GM19324 (cell line): ENCODE data around the gene HS3ST2.
"Not testable (repeated sequence)": the region's sequence is repeated elsewhere in the genome, so short reads cannot be mapped to it uniquely, and the experiment has no call there.

Experiments
- ATAC-seq: cut with Tn5 transposase; IDR thresholded peaks from one replicate; pipeline ENCODE4 v1.9.1; 2021; ENCODE audit warnings: mild to moderate bottlenecking, moderate library complexity; ENCODE audit not compliant: unreplicated experiment, low FRiP score

The HS3ST2 gene

GRCh38 chr16:22928882-22929435 is 115.0 kb downstream of the HS3ST2 start:
- ATAC-seq, result no peak

GRCh38 chr16:22929461-22929860 is 115.5 kb downstream of the HS3ST2 start:
- ATAC-seq, result no peak

DNA sequence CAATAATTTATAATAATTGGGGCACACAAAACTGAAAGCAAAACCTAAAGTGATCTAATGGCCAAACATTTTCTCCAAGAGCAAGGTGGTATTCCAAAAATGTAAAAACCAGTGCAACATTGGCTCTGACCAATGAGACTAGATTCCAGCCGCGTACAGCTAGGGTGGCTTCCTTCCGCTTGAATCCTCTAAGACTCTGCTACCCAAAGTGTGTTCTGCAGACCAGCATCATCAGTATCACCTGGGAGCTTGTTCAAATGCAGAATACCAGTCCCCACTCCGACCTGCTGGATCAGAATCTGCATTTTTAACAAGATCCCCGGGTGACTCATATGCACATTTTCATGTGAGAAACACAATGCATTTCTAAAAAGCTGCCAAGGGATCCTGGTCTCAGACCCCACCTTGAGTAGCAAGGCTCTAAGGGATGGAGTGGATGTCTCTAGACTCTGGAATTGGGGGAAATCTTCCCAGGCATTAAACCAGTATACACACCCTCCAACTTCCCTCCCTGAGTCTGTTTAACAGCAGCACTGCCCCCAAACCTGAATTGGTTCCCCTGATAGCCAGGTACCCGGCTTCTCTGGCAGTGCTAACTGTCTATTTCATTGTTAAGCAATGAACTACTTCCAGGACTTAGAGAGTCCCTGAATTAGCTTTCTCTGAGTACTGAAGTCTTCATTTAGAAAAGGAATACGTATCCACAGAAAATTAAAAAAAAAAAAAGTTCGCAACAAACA is 118.2 kb downstream of the HS3ST2 start:
- no peak for ATAC-seq

DNA sequence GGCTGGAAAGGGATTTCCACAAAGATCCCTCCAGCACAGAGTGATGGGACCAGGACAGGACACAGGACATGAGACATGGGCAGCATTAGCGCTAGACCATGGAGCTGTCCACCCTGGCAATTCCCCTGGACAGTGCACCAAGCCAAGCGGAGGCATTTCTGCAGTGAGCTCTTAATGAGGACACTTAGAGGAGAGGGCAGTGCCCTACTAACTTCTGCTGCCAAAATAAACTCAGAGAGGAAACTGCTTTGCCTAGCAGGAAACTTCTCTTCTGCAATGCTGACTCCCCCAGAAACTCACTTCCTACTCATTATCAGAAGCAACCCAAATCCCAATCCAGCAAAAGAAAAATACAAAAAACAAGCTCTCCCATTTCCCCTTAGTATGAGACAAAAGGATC is 119.2 kb downstream of the HS3ST2 start:
- ATAC-seq, result no peak

DNA sequence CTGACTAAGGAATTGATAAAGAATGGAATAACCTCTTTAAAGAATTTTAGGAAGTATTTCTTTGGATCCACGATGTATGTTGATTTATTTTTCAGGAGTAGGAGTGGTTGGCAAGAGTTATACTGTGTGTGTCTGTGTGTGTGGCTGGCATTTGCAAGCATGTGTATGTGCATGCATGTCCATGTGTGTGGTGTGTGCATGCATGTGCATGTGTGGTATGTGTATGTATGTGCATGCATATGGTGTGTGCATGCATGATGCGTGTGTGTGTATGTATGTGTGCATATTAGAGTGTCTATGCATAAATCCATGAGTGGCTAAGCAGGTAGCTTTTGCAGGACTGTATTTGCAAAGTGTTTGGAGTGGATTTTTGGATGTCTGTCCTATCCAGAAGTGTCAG is 120.8 kb downstream of the HS3ST2 start:
- ATAC-seq, result no peak

GRCh38 chr16:22937169-22937568 is 123.2 kb downstream of the HS3ST2 start:
- no peak for ATAC-seq

GRCh38 chr16:22938647-22939046 is 124.7 kb downstream of the HS3ST2 start:
- ATAC-seq, result no peak

DNA sequence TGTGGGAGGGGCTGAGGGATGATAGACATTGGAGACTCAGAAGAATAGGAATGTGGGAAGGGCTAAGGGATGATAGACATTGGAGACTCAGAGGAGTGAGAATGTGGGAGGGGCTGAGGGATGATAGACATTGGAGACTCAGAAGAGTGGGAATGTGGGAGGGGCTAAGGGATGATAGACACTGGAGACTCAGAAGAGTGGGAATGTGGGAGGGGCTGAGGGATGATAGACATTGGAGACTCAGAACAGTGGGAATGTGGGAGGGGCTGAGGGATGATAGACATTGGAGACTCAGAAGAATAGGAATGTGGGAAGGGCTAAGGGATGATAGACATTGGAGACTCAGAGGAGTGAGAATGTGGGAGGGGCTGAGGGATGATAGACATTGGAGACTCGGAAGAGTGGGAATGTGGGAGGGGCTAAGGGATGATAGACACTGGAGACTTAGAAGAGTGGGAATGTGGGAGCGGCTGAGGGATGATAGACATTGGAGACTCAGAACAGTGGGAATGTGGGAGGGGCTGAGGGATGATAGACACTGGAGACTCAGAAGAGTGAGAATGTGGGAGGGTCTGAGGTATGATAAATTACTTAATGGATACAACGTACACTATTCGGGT is 125.9 kb downstream of the HS3ST2 start:
- not testable (repeated sequence) for ATAC-seq

GRCh38 chr16:22941970-22942501 is 128.1 kb downstream of the HS3ST2 start:
- no peak for ATAC-seq

GRCh38 chr16:22942811-22943210 is 128.8 kb downstream of the HS3ST2 start:
- no peak for ATAC-seq

DNA sequence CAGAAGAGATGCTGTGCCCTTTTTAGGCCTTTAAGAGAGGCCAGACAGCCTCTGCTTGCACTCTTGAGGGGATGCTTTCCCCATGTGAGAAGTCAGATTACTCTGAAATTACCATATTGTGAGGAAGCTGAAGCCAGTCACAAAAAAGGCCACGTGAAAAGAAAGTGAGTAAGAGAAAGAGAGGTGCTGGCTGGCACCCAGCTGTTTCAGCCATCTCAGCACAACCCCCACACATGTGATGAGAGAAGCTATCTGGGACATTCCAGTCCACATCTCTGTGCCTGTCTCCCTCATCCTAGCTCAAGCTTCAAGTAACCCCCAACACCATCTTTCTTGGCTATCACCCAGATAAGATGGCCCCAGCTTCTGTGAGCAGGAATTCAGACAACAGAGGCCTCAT is 131.4 kb downstream of the HS3ST2 start:
- ATAC-seq, result no peak

GRCh38 chr16:22946433-22946832 is 132.5 kb downstream of the HS3ST2 start:
- no peak for ATAC-seq

DNA sequence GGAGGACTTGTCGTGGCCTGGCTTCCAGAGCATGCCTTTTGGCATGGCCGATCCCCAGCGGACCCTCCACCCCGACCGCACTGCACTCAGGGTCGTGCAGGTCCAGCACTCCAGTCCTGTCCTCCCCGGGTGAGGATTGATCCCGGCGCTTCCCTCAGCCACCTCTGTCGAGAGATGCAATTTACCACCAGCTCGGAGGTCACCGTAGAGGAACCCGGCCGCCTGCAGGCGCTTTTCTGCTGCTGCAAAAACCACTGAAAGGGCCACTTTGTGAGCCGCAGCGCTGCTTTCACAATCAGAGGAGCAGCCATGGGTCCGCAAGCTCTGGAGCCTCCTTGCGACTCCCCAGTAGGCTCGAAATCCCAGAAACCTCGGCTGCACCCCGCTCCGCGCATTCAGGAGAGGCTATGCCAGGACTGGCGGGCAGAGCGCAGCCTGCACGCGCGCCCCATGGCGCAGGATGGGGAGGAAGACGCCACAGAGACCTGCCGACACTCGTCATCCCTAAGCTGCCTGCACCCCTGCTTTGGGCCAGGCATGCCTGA is 134.2 kb downstream of the HS3ST2 start:
- no peak for ATAC-seq

- no peak for ATAC-seq
Observed at GRCh38 chr16:22948603-22949368, 134.8 kb downstream of the HS3ST2 start.

- no peak for ATAC-seq
Observed at GRCh38 chr16:22955461-22956070, 141.6 kb downstream of the HS3ST2 start.

- ATAC-seq, result no peak
Observed at GRCh38 chr16:22961206-22961605, 147.2 kb downstream of the HS3ST2 start.

DNA sequence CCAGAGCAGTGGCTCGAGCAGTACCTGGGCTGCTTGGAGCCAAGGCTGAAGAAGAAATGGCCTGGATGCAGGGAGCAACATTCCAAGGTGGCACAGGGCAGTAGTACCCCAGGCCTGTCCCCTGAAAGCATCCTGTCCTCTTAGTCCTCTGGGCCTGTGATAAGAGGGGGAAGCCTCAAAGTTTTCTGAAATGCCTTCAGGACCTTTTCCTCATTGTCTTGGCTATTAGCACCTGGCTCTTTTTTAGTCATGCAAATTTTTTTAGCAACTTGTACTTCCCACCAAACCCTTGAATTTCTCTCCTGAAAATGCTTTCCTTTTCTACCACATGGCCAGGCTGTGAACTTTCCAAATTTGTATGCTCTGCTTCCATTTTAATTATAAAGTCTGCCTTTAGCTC is 148.9 kb downstream of the HS3ST2 start:
- ATAC-seq, result no peak
